Adrenal gland (tissue), 5 donors: Measurements from ENCODE around the gene PDGFC.

Source experiments
- POLR2A ChIP-seq, 2 donors: fragments of 450-650 bp; IDR thresholded peaks; one replicate each; pipeline ENCODE4 v1.6.1; 2017; ENCODE audit warnings: antibody characterized with exemption in 2 of 2, mild to moderate bottlenecking in 2 of 2, moderate library complexity in 1 of 2
- TF ChIP-seq, protein P1 (sequence below), 6 experiments: fragments of 450-650 bp in 4 of 6; fragments of 200-600 bp in 2 of 6; sonication (generic) in 1 of 6; IDR thresholded peaks; 1 replicate in 5 of 6; 2 replicates in 1 of 6; pipeline versions ENCODE4 v1.5.1 to v1.8.0; 2016 to 2021; ENCODE audit warnings: antibody characterized with exemption in 6 of 6, mild to moderate bottlenecking in 2 of 6, moderate library complexity in 1 of 6
- donor health status: DM: no; HTN: no; CAD: no.

DNA sequence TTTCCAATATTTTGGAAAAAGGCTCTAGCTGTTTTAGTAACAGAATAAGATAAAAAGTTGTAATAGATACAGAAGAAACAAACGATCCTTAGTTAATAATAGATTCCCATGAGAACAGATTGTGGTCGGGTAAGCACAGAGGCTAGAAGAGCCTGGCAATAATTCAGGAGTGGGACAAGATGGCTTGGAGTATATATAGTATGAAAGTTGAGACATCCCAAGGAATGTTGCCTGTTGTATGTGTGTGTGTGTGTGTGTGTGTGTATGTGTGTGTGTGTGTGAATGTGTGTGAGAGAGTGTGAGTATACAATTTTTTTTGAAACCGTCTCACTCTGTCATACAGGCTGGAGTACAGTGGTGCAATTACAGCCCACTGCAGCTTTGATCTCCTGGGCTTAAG, 150.7 kb downstream of the PDGFC start:
- TF ChIP-seq POLR2A (IDR thresholded peaks at IDR 0.05), result no peak
- TF ChIP-seq, protein P1, sequence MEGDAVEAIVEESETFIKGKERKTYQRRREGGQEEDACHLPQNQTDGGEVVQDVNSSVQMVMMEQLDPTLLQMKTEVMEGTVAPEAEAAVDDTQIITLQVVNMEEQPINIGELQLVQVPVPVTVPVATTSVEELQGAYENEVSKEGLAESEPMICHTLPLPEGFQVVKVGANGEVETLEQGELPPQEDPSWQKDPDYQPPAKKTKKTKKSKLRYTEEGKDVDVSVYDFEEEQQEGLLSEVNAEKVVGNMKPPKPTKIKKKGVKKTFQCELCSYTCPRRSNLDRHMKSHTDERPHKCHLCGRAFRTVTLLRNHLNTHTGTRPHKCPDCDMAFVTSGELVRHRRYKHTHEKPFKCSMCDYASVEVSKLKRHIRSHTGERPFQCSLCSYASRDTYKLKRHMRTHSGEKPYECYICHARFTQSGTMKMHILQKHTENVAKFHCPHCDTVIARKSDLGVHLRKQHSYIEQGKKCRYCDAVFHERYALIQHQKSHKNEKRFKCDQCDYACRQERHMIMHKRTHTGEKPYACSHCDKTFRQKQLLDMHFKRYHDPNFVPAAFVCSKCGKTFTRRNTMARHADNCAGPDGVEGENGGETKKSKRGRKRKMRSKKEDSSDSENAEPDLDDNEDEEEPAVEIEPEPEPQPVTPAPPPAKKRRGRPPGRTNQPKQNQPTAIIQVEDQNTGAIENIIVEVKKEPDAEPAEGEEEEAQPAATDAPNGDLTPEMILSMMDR (IDR thresholded peaks at IDR 0.05), result no peak
